ENCODE data around the gene CASP4. TPM values are rescaled to one million over a fixed set of nuclear protein-coding genes. Genes with fewer than 3 reads are reported as not detected.
"Not testable (repeated sequence)": the region's sequence is repeated elsewhere in the genome, so short reads cannot be mapped to it uniquely, and the experiment has no call there.

Gene CASP4
- polyA plus RNA-seq (ENCODE audit: insufficient read length in 4 of 4), result 10 to 100 TPM; 16.2 to 23.4 (median 19.4) TPM

GRCh38 chr11:104968355-104968855 lies at the start of gene CASP4:
Gene CASP4 (minus strand): TSS chr11:104968574. CDS start chr11:104968525, 49 bp downstream.
- DNase-seq (ENCODE audit: low read depth in 4 of 4, low spot score in 3 of 4), result peak in 1 of 4 donors; percentile 22

GRCh38 chr11:105007463-105007862 lies 39.1 kb upstream of the CASP4 start:
- no peak for DNase-seq (ENCODE audit: low read depth in 4 of 4, low spot score in 3 of 4)

GRCh38 chr11:105005451-105005845 lies 37.1 kb upstream of the CASP4 start:
- DNase-seq (ENCODE audit: low read depth in 4 of 4, low spot score in 3 of 4), result no peak

DNA sequence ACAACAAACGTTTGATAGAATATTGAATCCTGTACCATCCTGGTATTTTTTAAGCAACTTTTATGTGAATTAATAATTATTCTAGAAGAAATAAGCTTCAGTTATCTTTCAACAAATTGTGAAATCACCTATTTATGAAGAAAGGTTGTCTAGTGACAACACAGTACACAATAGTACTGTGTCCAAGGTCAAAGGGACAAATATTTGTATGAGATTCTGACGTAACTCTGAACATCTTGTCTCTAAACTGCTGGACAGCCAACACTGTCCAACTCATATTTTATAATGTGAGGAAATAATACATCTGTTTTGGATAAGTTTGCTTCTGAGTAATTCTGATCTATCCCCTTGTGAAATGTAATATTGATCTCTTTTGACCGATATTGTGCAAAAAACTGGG lies 35.6 kb upstream of the CASP4 start:
- DNase-seq (ENCODE audit: low read depth in 4 of 4, low spot score in 3 of 4), result no peak

GRCh38 chr11:105003151-105003550 lies 34.8 kb upstream of the CASP4 start:
- no peak for DNase-seq (ENCODE audit: low read depth in 4 of 4, low spot score in 3 of 4)

GRCh38 chr11:105000797-105001196 lies 32.4 kb upstream of the CASP4 start:
- DNase-seq (ENCODE audit: low read depth in 4 of 4, low spot score in 3 of 4), result no peak

DNA sequence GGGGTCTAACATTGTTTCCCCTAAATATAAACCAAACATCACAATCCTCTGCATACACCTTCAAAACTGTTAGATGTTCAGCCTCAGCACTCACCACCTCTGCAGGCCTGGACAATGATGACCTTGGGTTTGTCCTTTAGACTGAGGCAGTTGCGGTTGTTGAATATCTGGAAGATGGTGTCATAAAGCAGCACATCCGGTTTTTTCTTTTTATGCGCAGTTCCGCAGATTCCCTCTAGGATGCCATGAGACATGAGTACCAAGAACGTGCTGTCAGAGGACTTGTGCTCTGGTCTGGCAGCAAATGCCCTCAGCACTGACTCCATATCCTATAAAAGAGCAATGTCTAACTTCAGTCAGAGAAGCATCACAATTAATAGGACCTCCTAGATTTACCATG lies 31.8 kb upstream of the CASP4 start:
- DNase-seq (ENCODE audit: low read depth in 4 of 4, low spot score in 3 of 4), result no peak

DNA sequence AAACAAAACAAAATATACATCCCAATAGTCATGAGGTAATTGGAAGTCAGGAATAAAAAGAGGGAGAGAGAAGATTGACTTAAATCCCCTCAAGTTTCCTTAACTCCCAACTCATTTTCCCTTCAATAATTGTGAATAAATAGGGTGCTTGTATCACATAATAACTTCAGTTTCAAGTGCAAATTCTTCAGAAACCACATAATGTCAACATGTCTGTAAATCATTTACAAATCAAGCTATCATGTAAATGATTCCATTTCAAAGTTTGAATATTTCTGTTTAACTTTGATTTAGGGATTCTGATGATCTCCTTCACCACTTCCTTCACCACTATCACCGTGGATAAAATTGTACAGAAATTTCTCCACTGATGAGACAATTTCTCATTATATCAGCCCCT lies 31.3 kb upstream of the CASP4 start:
- no peak for DNase-seq (ENCODE audit: low read depth in 4 of 4, low spot score in 3 of 4)

DNA sequence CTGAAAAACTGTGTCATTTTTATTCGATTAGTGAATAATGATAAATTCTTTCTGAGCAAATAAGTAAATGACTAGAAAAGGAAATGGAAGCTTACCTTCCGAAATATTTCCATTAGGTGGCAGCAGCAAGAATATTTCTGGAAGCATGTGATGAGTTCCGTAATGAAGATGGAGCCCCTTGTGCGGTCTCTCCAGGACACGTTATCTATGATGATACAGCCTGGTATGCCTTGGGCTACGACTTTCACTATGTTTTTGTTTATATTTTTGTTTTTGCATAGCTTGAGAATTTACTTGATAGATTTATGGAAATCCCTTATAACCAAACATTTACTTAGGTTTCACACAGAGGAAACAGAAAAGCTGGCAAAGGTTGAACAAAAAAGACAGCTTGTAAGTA lies 28.9 kb upstream of the CASP4 start:
- DNase-seq (ENCODE audit: low read depth in 4 of 4, low spot score in 3 of 4), result no peak

DNA sequence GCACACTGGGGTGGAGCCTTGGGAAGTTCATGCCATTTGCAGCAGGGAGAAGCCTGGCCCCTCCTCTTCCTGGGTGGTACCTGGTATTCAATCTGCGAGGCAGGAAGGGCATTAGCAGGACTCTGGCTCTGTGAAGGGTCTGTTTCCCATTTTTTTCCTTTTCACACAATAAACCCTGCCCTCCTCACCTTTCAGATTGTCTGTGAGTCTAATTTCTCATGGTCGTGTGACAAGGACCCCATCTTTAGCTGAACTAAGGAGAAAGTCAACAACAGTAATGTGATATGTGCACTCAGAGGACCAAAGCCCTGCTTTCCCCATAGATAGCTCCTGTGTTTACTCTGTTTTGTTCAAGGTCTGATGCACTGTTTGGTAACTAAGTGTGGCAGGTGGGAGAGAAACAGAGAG lies 26.6 kb upstream of the CASP4 start:
- no peak for DNase-seq (ENCODE audit: low read depth in 4 of 4, low spot score in 3 of 4)

GRCh38 chr11:104992781-104993180 lies 24.4 kb upstream of the CASP4 start:
- no peak for DNase-seq (ENCODE audit: low read depth in 4 of 4, low spot score in 3 of 4)

DNA sequence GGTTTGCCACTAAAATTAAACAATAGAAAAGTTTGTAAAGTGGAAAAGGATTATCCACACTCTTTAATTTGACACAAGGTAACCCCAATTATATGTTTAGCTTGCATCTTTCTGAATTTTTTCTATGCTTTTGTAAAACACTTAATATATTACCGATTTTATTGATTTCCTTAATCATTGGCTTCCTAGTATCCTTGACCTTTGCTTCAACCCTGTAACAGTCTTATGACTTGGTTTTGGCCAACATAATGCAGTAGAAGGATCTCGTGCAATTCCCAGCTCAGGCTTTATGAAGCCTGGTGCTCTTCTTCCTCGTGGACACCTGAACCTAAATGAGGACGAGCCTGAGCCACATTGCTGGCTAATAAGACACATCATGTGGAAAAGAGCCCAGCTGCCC lies 23.6 kb upstream of the CASP4 start:
- no peak for DNase-seq (ENCODE audit: low read depth in 4 of 4, low spot score in 3 of 4)

DNA sequence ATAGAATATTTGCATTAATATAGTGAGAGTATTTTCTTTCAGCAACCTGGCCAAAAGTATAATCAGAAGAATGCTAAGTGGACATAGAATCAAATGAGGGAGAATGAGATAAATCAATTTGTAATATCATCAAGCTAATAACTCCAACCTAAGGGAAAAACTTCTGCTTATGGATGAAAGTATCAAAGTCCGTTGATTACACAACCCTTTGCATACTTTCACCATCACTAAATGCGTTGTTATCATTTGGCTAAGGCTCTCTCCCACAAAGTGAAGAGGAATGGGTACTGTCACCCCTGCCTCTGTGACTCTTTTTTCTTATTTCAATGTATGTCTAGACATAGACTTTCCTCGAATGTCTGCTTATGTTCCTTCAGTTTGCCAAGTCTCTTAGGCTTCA lies 16.4 kb upstream of the CASP4 start:
- DNase-seq (ENCODE audit: low read depth in 4 of 4, low spot score in 3 of 4), result no peak

GRCh38 chr11:104979839-104980238 lies 11.5 kb upstream of the CASP4 start:
- no peak for DNase-seq (ENCODE audit: low read depth in 4 of 4, low spot score in 3 of 4)

DNA sequence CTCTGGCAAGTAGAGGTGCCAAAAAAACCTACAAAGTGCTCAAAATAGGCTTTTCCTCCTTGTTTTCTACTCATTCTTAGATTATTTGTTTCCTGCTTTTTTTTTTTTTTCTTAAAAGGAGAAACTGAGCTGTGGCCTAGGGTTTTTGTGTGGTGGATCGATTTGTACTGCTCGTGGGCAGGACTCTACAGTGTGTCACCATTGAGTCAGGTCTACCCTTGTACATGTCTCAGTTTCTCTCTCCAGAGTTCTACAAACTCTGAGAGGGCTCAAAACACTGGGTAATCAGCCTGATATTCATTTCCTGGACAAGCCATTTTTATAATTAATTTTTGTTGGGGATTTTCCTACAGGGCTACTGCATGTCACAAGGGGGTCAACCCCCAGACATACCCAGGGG lies 5.2 kb upstream of the CASP4 start:
- no peak for DNase-seq (ENCODE audit: low read depth in 4 of 4, low spot score in 3 of 4)

DNA sequence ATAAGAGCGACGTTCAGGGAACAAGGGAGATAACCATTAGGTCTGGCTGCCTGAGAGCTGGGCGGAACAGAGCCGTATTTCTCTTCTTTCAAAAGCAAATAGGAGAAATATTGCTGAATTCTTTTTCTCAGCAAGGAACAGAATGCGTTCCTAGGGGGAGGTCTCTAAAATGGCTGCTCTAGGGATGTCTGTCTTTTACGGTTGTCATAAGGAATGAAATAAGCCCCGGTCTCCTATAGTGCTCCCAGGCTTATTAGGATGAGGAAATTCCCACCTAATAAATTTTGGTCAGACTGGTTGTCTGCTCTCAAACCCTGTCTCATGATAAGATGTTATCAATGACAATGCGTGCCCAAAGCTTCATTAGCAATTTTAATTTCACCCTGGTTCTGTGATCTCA lies 4.5 kb upstream of the CASP4 start:
- not testable (repeated sequence) for DNase-seq (ENCODE audit: low read depth in 4 of 4, low spot score in 3 of 4)

GRCh38 chr11:104970756-104971155 lies 2.4 kb upstream of the CASP4 start:
- DNase-seq (ENCODE audit: low read depth in 4 of 4, low spot score in 3 of 4), result no peak

- DNase-seq (ENCODE audit: low read depth in 4 of 4, low spot score in 3 of 4), result no peak
Observed at GRCh38 chr11:104968856-104969776, 742 bp upstream of the CASP4 start.

DNA sequence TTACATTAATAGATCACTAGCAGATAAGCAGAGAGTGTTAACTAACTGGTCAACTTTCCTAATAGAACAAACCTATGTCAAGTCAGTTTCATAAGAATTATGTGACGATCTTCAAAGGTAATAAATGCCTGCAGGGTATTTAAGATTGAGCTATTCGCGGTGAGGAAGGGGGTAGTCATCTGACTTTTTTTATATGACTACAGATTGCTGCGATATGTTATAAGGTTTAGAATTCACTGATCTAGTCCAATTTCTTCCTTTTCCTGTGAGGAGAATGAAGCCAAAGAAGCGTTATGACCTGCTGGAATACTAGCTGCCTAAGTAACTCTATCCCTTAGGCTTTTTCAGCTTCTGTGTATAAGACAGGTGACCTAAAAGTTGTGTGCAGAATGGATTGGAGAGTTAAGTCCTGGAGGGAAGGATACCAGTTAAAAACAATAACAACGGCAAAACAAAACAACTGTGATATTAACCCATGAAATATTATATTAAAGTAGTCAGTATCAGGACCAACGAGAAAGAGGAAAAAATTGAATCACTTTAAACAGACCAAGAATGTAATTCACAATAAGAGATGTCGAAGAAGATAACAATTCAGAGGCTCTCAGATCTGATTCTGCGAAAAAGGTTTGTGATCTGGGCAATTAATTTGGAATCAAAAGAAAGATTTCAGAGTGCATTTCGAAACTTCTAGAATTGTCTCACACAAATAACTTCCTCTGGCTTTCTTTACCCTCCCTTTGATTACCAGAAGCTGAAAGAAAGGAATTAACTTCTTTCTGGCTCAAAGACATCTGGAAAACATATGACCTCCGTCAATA lies 630 bp downstream of the CASP4 start:
- no peak for DNase-seq (ENCODE audit: low read depth in 4 of 4, low spot score in 3 of 4)

DNA sequence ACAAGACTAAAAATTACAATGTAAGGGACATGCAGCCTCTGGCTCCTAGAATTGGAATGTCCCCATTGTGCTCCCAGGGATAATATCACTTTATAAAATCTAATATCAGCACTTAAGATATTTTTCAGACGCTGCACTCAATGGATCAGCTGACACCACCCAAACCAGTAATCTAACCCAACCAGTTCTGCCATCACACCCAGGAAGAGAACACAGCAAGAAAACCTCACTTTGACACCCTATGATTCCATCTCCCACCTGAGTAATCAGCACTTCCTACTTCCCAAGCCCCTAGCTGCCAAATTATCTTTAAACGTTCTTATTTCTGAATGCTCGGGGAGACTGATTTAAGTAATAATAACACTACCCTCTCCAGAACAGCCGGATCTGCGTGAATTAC lies 2.6 kb downstream of the CASP4 start:
- no peak for DNase-seq (ENCODE audit: low read depth in 4 of 4, low spot score in 3 of 4)

- DNase-seq (ENCODE audit: low read depth in 4 of 4, low spot score in 3 of 4), result no peak
Observed at GRCh38 chr11:104964247-104964646, 4.1 kb downstream of the CASP4 start.
